Loucy (cell line): ENCODE results near the gene KANSL1.

Experiments used
- H2AFZ ChIP-seq: fragments of 200-600 bp; sonication (generic); 2 replicates; pipeline ENCODE4 v1.6.0; 2016; ENCODE audit warnings: antibody characterized with exemption, mild to moderate bottlenecking, low read length, moderate library complexity
- H3F3A ChIP-seq: fragments of 200-600 bp; 2 replicates; pipeline ENCODE4 v1.6.0; 2016; ENCODE audit warnings: antibody characterized with exemption, low read depth, mild to moderate bottlenecking
- H3K27me3 ChIP-seq: fragments of 200-600 bp; sonication (generic); 2 replicates; pipeline ENCODE4 v1.6.1; 2014; ENCODE audit warnings: low read length, mild to moderate bottlenecking; ENCODE audit not compliant: insufficient read depth, poor library complexity, severe bottlenecking
- H3K36me3 ChIP-seq: fragments of 200-600 bp; sonication (generic); 2 replicates; pipeline ENCODE4 v1.6.1; 2016; ENCODE audit warnings: low read length; ENCODE audit not compliant: insufficient read depth
- H3K4me1 ChIP-seq: fragments of 200-600 bp; sonication (generic); 2 replicates; pipeline ENCODE4 v1.5.1; 2014; ENCODE audit warnings: low read length, mild to moderate bottlenecking; ENCODE audit not compliant: insufficient read depth, poor library complexity, severe bottlenecking
- H3K4me2 ChIP-seq: fragments of 200-600 bp; sonication (generic); 2 replicates; pipeline ENCODE4 v1.6.0; 2014; ENCODE audit warnings: antibody characterized with exemption, low read length, low read depth, mild to moderate bottlenecking; ENCODE audit not compliant: poor library complexity, severe bottlenecking
- H3K4me3 ChIP-seq: fragments of 200-600 bp; sonication (generic); 2 replicates; pipeline ENCODE4 v1.5.1; 2014; ENCODE audit warnings: low read length, mild to moderate bottlenecking, mixed read lengths; ENCODE audit not compliant: poor library complexity, severe bottlenecking
- H3K79me2 ChIP-seq: fragments of 200-600 bp; sonication (generic); 2 replicates; pipeline ENCODE4 v1.6.1; 2014; ENCODE audit warnings: low read length; ENCODE audit not compliant: insufficient read depth
- H3K9ac ChIP-seq: fragments of 200-600 bp; sonication (generic); 2 replicates; pipeline ENCODE4 v1.6.0; 2014; ENCODE audit warnings: mild to moderate bottlenecking, low read depth, low read length, moderate library complexity; ENCODE audit not compliant: poor library complexity, severe bottlenecking
- H3K9me2 ChIP-seq: fragments of 200-600 bp; sonication (generic); replicated peaks from 2 replicates; pipeline ENCODE4 v1.6.1; 2016; ENCODE audit warnings: low read depth, low read length, mixed read lengths
- H3K9me3 ChIP-seq: fragments of 200-600 bp; sonication (generic); 2 replicates; pipeline ENCODE4 v1.6.1; 2014; ENCODE audit warnings: mild to moderate bottlenecking, antibody characterized with exemption, low read length, low read depth; ENCODE audit not compliant: insufficient read depth
- H4K20me1 ChIP-seq: fragments of 200-600 bp; sonication (generic); 2 replicates; pipeline ENCODE4 v1.6.0; 2014; ENCODE audit warnings: antibody characterized with exemption, low read length, mild to moderate bottlenecking; ENCODE audit not compliant: insufficient read depth, poor library complexity, severe bottlenecking
- CTCF ChIP-seq: fragments of 200-600 bp; sonication (generic); conservative IDR thresholded peaks from 2 replicates; pipeline ENCODE4 v1.5.1; 2014; ENCODE audit warnings: mild to moderate bottlenecking, antibody characterized with exemption, low read length
- EZH2phosphoT487 ChIP-seq: fragments of 200-600 bp; IDR thresholded peaks from 2 replicates; pipeline ENCODE4 v1.6.1; 2018; ENCODE audit warnings: antibody characterized with exemption, mild to moderate bottlenecking, moderate library complexity, borderline replicate concordance

Gene KANSL1

GRCh38 chr17:46100590-46100989, 92.6 kb downstream of the KANSL1 start:
- no peaks in the 10 kb centered on the region for H3K9me3 ChIP-seq
- H3K79me2 ChIP-seq, result peaks cover 99% of the 10 kb centered on the region
- H3K4me3 ChIP-seq, result no peak overlapping the region
- peaks cover 92% of the 10 kb centered on the region for H4K20me1 ChIP-seq
- TF ChIP-seq CTCF, result no peak
- TF ChIP-seq EZH2phosphoT487, result no peak
- H3K9ac ChIP-seq, result peak overlapping the region; percentile 19
- H3K27me3 ChIP-seq, result no peaks in the 10 kb centered on the region
- peaks cover 5% of the 10 kb centered on the region; the same call in 1 of the 2 replicates for H3K36me3 ChIP-seq
- H3K4me2 ChIP-seq, result no peak overlapping the region
- no peak overlapping the region for H2AFZ ChIP-seq
- no peaks in the 10 kb centered on the region for H3F3A ChIP-seq
- H3K4me1 ChIP-seq, result peaks cover 5% of the 10 kb centered on the region
- H3K9me2 ChIP-seq, result no peaks in the 10 kb centered on the region

GRCh38 chr17:46099865-46100264, 93.4 kb downstream of the KANSL1 start:
- H4K20me1 ChIP-seq, result peaks cover 92% of the 10 kb centered on the region
- H3K27me3 ChIP-seq, result no peaks in the 10 kb centered on the region
- no peak overlapping the region for H3K9ac ChIP-seq
- peaks cover under 1% of the 10 kb centered on the region; the same call in 1 of the 2 replicates for H3K36me3 ChIP-seq
- H3K4me3 ChIP-seq, result no peak overlapping the region
- H3F3A ChIP-seq, result no peaks in the 10 kb centered on the region
- no peaks in the 10 kb centered on the region for H3K9me3 ChIP-seq
- H2AFZ ChIP-seq, result no peak overlapping the region
- no peak overlapping the region for H3K4me2 ChIP-seq
- no peaks in the 10 kb centered on the region for H3K9me2 ChIP-seq
- H3K4me1 ChIP-seq, result peaks cover 5% of the 10 kb centered on the region
- peaks cover 99% of the 10 kb centered on the region for H3K79me2 ChIP-seq
- TF ChIP-seq EZH2phosphoT487 (no peak), CTCF (no peak)

GRCh38 chr17:46097497-46097896, 95.7 kb downstream of the KANSL1 start:
- peaks cover 87% of the 10 kb centered on the region for H4K20me1 ChIP-seq
- no peaks in the 10 kb centered on the region for H3K9me2 ChIP-seq
- no peaks in the 10 kb centered on the region for H3F3A ChIP-seq
- H3K9me3 ChIP-seq, result no peaks in the 10 kb centered on the region
- no peak overlapping the region for H3K4me3 ChIP-seq
- H3K4me2 ChIP-seq, result no peak overlapping the region
- no peak overlapping the region for H3K9ac ChIP-seq
- peaks cover 22% of the 10 kb centered on the region; the same call in 1 of the 2 replicates for H3K36me3 ChIP-seq
- H3K79me2 ChIP-seq, result peaks cover 97% of the 10 kb centered on the region
- H3K27me3 ChIP-seq, result no peaks in the 10 kb centered on the region
- TF ChIP-seq EZH2phosphoT487 (no peak), CTCF (no peak)
- no peak overlapping the region for H2AFZ ChIP-seq
- peaks cover 5% of the 10 kb centered on the region for H3K4me1 ChIP-seq
